ENCODE data around the gene DENND1A.
"Not testable (repeated sequence)": the region's sequence is repeated elsewhere in the genome, so short reads cannot be mapped to it uniquely, and the experiment has no call there.

Gene DENND1A

GRCh38 chr9:123946101-123946821 lies 16.3 kb upstream of the DENND1A start:
- no peak for DNase-seq (ENCODE audit: low read depth)

- peak; percentile 24 for DNase-seq (ENCODE audit: low read depth)
Measured at GRCh38 chr9:123945532-123945931, 15.6 kb upstream of the DENND1A start.

GRCh38 chr9:123944464-123944863 lies 14.5 kb upstream of the DENND1A start:
- DNase-seq (ENCODE audit: low read depth) = not testable (repeated sequence)

GRCh38 chr9:123943671-123944070 lies 13.7 kb upstream of the DENND1A start:
- no peak for DNase-seq (ENCODE audit: low read depth)

GRCh38 chr9:123942542-123942941 lies 12.6 kb upstream of the DENND1A start:
- DNase-seq (ENCODE audit: low read depth) = no peak

- DNase-seq (ENCODE audit: low read depth) = no peak
Measured at GRCh38 chr9:123941524-123942070, 11.7 kb upstream of the DENND1A start.

- no peak for DNase-seq (ENCODE audit: low read depth)
Measured at GRCh38 chr9:123940721-123941523, 11.0 kb upstream of the DENND1A start.

- DNase-seq (ENCODE audit: low read depth) = no peak
Measured at GRCh38 chr9:123938401-123938800, 8.5 kb upstream of the DENND1A start.

GRCh38 chr9:123936575-123936974 lies 6.6 kb upstream of the DENND1A start:
- DNase-seq (ENCODE audit: low read depth) = not testable (repeated sequence)

- DNase-seq (ENCODE audit: low read depth) = peak; percentile 63
Measured at GRCh38 chr9:123933440-123934212, 3.7 kb upstream of the DENND1A start.

GRCh38 chr9:123929177-123929869 lies 603 bp downstream of the DENND1A start:
- no peak for DNase-seq (ENCODE audit: low read depth)

- peak; percentile 18 for DNase-seq (ENCODE audit: low read depth)
Measured at GRCh38 chr9:123928533-123929176, 1.3 kb downstream of the DENND1A start.

- DNase-seq (ENCODE audit: low read depth) = peak; percentile 74
Measured at GRCh38 chr9:123927625-123928532, 2.0 kb downstream of the DENND1A start.

GRCh38 chr9:123926941-123927340 lies 3.0 kb downstream of the DENND1A start:
- DNase-seq (ENCODE audit: low read depth) = no peak

- DNase-seq (ENCODE audit: low read depth) = peak; percentile 26
Measured at GRCh38 chr9:123925819-123926218, 4.1 kb downstream of the DENND1A start.

GRCh38 chr9:123925161-123925560 lies 4.8 kb downstream of the DENND1A start:
- DNase-seq (ENCODE audit: low read depth) = no peak

GRCh38 chr9:123924727-123925126 lies 5.2 kb downstream of the DENND1A start:
- no peak for DNase-seq (ENCODE audit: low read depth)

GRCh38 chr9:123923884-123924283 lies 6.0 kb downstream of the DENND1A start:
- no peak for DNase-seq (ENCODE audit: low read depth)

- DNase-seq (ENCODE audit: low read depth) = no peak
Measured at GRCh38 chr9:123923377-123923776, 6.5 kb downstream of the DENND1A start.

GRCh38 chr9:123922911-123923310 lies 7.0 kb downstream of the DENND1A start:
- DNase-seq (ENCODE audit: low read depth) = no peak

All from iris pigment epithelial cell (primary cell).